OCI-LY7 (cell line): ENCODE measurements around the gene CSNK1G1.

Source experiments
- CTCF ChIP-seq: fragments of 200-600 bp; sonication (generic); conservative IDR thresholded peaks from 2 replicates; pipeline ENCODE4 v1.5.1; 2014; ENCODE audit warnings: mild to moderate bottlenecking, antibody characterized with exemption, low read length, moderate library complexity, mixed read lengths
- EZH2phosphoT487 ChIP-seq: fragments of 200-600 bp; sonication (generic); IDR thresholded peaks from 2 replicates; pipeline ENCODE4 v1.6.1; 2018; ENCODE audit warnings: low read depth, borderline replicate concordance, mild to moderate bottlenecking, mixed run types, antibody characterized with exemption, low read length, moderate library complexity, mixed read lengths

DNA sequence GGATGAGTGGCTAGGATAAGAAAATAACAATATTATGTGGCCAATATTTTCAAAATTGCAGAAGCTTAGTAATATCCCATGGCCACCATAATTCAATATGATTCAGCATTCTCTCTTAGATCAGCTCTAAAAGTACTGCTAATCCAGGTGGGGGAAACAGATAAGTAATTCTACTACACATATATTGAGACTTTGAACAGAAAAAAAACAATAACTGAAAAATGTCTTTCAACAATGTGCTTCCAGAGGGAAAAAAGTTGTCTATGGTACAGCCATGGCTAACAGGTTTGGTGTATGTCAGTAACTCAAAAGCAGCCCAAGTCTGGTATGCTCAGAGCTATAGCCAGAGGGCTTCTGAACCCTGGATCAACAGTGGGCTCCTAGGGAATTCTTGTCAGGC lies 150.8 kb downstream of the CSNK1G1 start:
- no peak for TF ChIP-seq CTCF
- TF ChIP-seq EZH2phosphoT487 = no peak
